ENCODE results near the gene PPP1R2. TPM values are rescaled to one million over a fixed set of nuclear protein-coding genes. Genes with fewer than 3 reads are reported as not detected.

PPP1R2 gene
- total RNA-seq, 4 donors from 2014 or later, result 50.7 to 143 (median 59.4) TPM

- Histone ChIP-seq H3K27me3 (no peaks in the 10 kb centered on the region), H3K9me3 (no peaks in the 10 kb centered on the region), H3K4me1 (no peaks in the 10 kb centered on the region), H3K36me3 (no peaks in the 10 kb centered on the region), H3K27ac (no peak overlapping the region), H3K4me3 (no peak overlapping the region)
- intact Hi-C loops (cut with DNase I; ENCODE audit: low total_unique reads), result no loop called here
- in situ Hi-C loops (cut with MboI; ENCODE audit: low pct_ligation_motif_present in 1 of 4, low pct_unique_long_range_greater_than_20kb in 1 of 4, low sequenced_read_pairs in 3 of 4), result no loop called here
- TF ChIP-seq CTCF (IDR thresholded peaks at IDR 0.05) (no peak), POLR2A (IDR thresholded peaks at IDR 0.05) (no peak), POLR2AphosphoS5 (IDR thresholded peaks at IDR 0.05) (no peak), EP300 (IDR thresholded peaks at IDR 0.05; ENCODE audit: low read depth) (no peak)
- no peak for DNase-seq
- 95 to 100% methylated on average over 3 to 4 of the region's 4 CpGs for WGBS, 2 donors (ENCODE audit: low coverage in 1 of 2)
Observed at GRCh38 chr3:195468841-195469240, 74.3 kb downstream of the PPP1R2 start.

- WGBS, 2 donors (ENCODE audit: low coverage in 1 of 2), result 70 to 78% methylated on average over 4 of the region's 4 CpGs
- peaks cover 0 to 2% (median 0%) of the 10 kb centered on the region in 4 donors for H3K4me1 ChIP-seq
- no peaks in the 10 kb centered on the region for H3K27me3 ChIP-seq
- intact Hi-C loops (cut with DNase I; ENCODE audit: low total_unique reads) (no loop called here), in situ Hi-C loops (cut with MboI; ENCODE audit: low pct_ligation_motif_present in 1 of 4, low pct_unique_long_range_greater_than_20kb in 1 of 4, low sequenced_read_pairs in 3 of 4) (no loop called here)
- H3K36me3 ChIP-seq, result no peaks in the 10 kb centered on the region
- no peak for TF ChIP-seq EP300 (IDR thresholded peaks at IDR 0.05; ENCODE audit: low read depth)
- TF ChIP-seq POLR2A (IDR thresholded peaks at IDR 0.05), result no peak
- no peak for TF ChIP-seq POLR2AphosphoS5 (IDR thresholded peaks at IDR 0.05)
- TF ChIP-seq CTCF (IDR thresholded peaks at IDR 0.05), result no peak
- no peak overlapping the region for H3K4me3 ChIP-seq
- DNase-seq, result no peak
- H3K27ac ChIP-seq, result no peak overlapping the region
- H3K9me3 ChIP-seq, result no peaks in the 10 kb centered on the region
Observed at GRCh38 chr3:195468391-195468776, 74.7 kb downstream of the PPP1R2 start.

- in situ Hi-C loops (cut with MboI; ENCODE audit: low pct_ligation_motif_present in 1 of 4, low pct_unique_long_range_greater_than_20kb in 1 of 4, low sequenced_read_pairs in 3 of 4), result no loop called here
- intact Hi-C loops (cut with DNase I; ENCODE audit: low total_unique reads), result no loop called here
- TF ChIP-seq EP300 (IDR thresholded peaks at IDR 0.05; ENCODE audit: low read depth) (no peak), POLR2AphosphoS5 (IDR thresholded peaks at IDR 0.05) (no peak), CTCF (IDR thresholded peaks at IDR 0.05) (no peak), POLR2A (IDR thresholded peaks at IDR 0.05) (no peak)
- DNase-seq, result no peak
- Histone ChIP-seq H3K4me1 (peaks cover 0 to 5% (median 0%) of the 10 kb centered on the region in 4 donors), H3K27me3 (no peaks in the 10 kb centered on the region), H3K27ac (no peak overlapping the region), H3K36me3 (no peaks in the 10 kb centered on the region), H3K4me3 (no peak overlapping the region), H3K9me3 (no peaks in the 10 kb centered on the region)
- 92% methylated on average over 5 of the region's 5 CpGs; no CpG with 5 or more reads in 1 of the 2 donors for WGBS, 2 donors (ENCODE audit: low coverage in 1 of 2)
Observed at GRCh38 chr3:195467641-195468390, 75.3 kb downstream of the PPP1R2 start.

- TF ChIP-seq POLR2A (IDR thresholded peaks at IDR 0.05) (no peak), POLR2AphosphoS5 (IDR thresholded peaks at IDR 0.05) (no peak), EP300 (IDR thresholded peaks at IDR 0.05; ENCODE audit: low read depth) (no peak), CTCF (IDR thresholded peaks at IDR 0.05) (no peak)
- DNase-seq, result no peak
- WGBS, 2 donors (ENCODE audit: low coverage in 1 of 2), result 72 to 75% methylated on average over 4 of the region's 4 CpGs
- Histone ChIP-seq H3K4me3 (no peak overlapping the region), H3K36me3 (no peaks in the 10 kb centered on the region), H3K27ac (no peak overlapping the region), H3K9me3 (no peaks in the 10 kb centered on the region), H3K4me1 (peaks cover 0 to 16% (median 2%) of the 10 kb centered on the region in 4 donors), H3K27me3 (no peaks in the 10 kb centered on the region)
- in situ Hi-C loops (cut with MboI; ENCODE audit: low pct_ligation_motif_present in 1 of 4, low pct_unique_long_range_greater_than_20kb in 1 of 4, low sequenced_read_pairs in 3 of 4) (no loop called here), intact Hi-C loops (cut with DNase I; ENCODE audit: low total_unique reads) (no loop called here)
Observed at GRCh38 chr3:195466251-195466650, 76.9 kb downstream of the PPP1R2 start.

Small RNA genes lying within 50 kb of the gene (small RNA-seq; reads per million reads assigned to genes)
- gene RN7SL73P (0 reads per million in 4 donors), gene RNU6ATAC24P (0 reads per million in 4 donors)

Other genes with a start within 250 kb of the PPP1R2 start
- 10 to 100 TPM; 17.3 to 97.5 (median 64.6) TPM for gene ACAP2, start 100.3 kb downstream of the PPP1R2 start, total RNA-seq
- gene APOD, start 40.6 kb upstream of the PPP1R2 start, total RNA-seq, result 100 to 1,000 TPM in 1 of 4 donors, 10 to 100 TPM in 2, 1 to 10 TPM in 1; 3.4 to 118 (median 46.1) TPM
- 100 to 1,000 TPM in 3 of 4 donors, 10 to 100 TPM in 1; 65.9 to 321 (median 131) TPM for gene MUC20, start 177.7 kb upstream of the PPP1R2 start, total RNA-seq

Measured in transverse colon (tissue), 4 donors.